K562 (cell line): Measurements from ENCODE around the gene NIM1K. TPM values are rescaled to one million over a fixed set of nuclear protein-coding genes. Genes with fewer than 3 reads are reported as not detected.

Experiments used
- ARNT ChIP-seq, 2 experiments: fragments of 450-650 bp; IDR thresholded peaks; 2 replicates each; pipeline ENCODE4 v1.6.1; 2016; ENCODE audit warnings: mild to moderate bottlenecking in 1 of 2
- ATF1 ChIP-seq, 2 experiments: fragments of 450-650 bp in 1 of 2; IDR thresholded peaks; 2 replicates each; pipeline ENCODE4 v1.6.1; 2016; ENCODE audit warnings: missing compliant biosample characterization in 1 of 2, missing genetic modification characterization in 1 of 2
- CBFA2T3 ChIP-seq: fragments of 450-650 bp; IDR thresholded peaks from 2 replicates; pipeline ENCODE4 v1.6.1; 2017
- CCNT2 ChIP-seq: IDR thresholded peaks from 2 replicates; pipeline ENCODE4 v1.6.1; 2011; ENCODE audit warnings: borderline replicate concordance, low read depth, mild to moderate bottlenecking, moderate library complexity, mixed read lengths, low read length; ENCODE audit not compliant: insufficient read length; ENCODE audit errors: extremely low read depth
- ELF4 ChIP-seq: fragments of 450-650 bp; formaldehyde crosslinking; IDR thresholded peaks from 2 replicates; pipeline ENCODE4 v1.4.0; 2022; ENCODE audit warnings: missing genetic modification characterization
- ERF ChIP-seq: fragments of 450-650 bp; formaldehyde crosslinking; IDR thresholded peaks from 2 replicates; pipeline ENCODE4 v1.4.0; 2020; ENCODE audit warnings: mild to moderate bottlenecking, mixed read lengths
- GABPB2 ChIP-seq: fragments of 250-450 bp; sonication (Bioruptor Pico); conservative IDR thresholded peaks from 2 replicates; pipeline ENCODE4 v1.5.1; 2021; ENCODE audit warnings: mild to moderate bottlenecking
- KDM1A ChIP-seq, 2 experiments: fragments of 450-650 bp; IDR thresholded peaks; 2 replicates each; pipeline ENCODE4 v1.6.1; 2016; ENCODE audit warnings: mild to moderate bottlenecking in 2 of 2
- MTA2 ChIP-seq: fragments of 450-650 bp; IDR thresholded peaks from 2 replicates; pipeline ENCODE4 v1.6.1; 2016; ENCODE audit warnings: low read depth
- NCOA6 ChIP-seq: fragments of 450-650 bp; IDR thresholded peaks from 2 replicates; pipeline ENCODE4 v1.6.1; 2017; ENCODE audit warnings: mild to moderate bottlenecking
- NFE2 ChIP-seq: IDR thresholded peaks from 2 replicates; pipeline ENCODE4 v1.6.1; 2014; ENCODE audit warnings: antibody characterized with exemption, low read depth
- NFRKB ChIP-seq: fragments of 450-650 bp; IDR thresholded peaks from 2 replicates; pipeline ENCODE4 v1.6.1; 2016; ENCODE audit warnings: low read depth
- RREB1 ChIP-seq: fragments of 250-450 bp; sonication (Bioruptor Pico); IDR thresholded peaks from 2 replicates; pipeline ENCODE4 v1.4.0; 2020
- SMAD2 ChIP-seq: fragments of 150-350 bp; IDR thresholded peaks from 2 replicates; pipeline ENCODE4 v1.6.1; 2014; ENCODE audit warnings: low read depth, mild to moderate bottlenecking, low read length
- TAF7 ChIP-seq: fragments of 450-650 bp; IDR thresholded peaks from 2 replicates; pipeline ENCODE4 v1.6.1; 2016; ENCODE audit warnings: missing genetic modification characterization, missing compliant biosample characterization
- TCF3 ChIP-seq: sonication (generic); formaldehyde crosslinking; IDR thresholded peaks from 2 replicates; pipeline ENCODE4 v1.4.0; 2020; ENCODE audit warnings: mild to moderate bottlenecking, missing genetic modification reagents
- TEAD4 ChIP-seq, 2 experiments: sonication (generic) in 1 of 2; formaldehyde crosslinking in 1 of 2; IDR thresholded peaks; 2 replicates each; pipeline versions ENCODE4 v1.6.1 to v1.8.0; 2012 to 2022; ENCODE audit warnings: borderline replicate concordance in 1 of 2, inconsistent platforms in 1 of 2, low read length in 1 of 2, mild to moderate bottlenecking in 1 of 2, missing genetic modification reagents in 1 of 2
- ZKSCAN3 ChIP-seq: fragments of 250-450 bp; sonication (Bioruptor Pico); IDR thresholded peaks from 2 replicates; pipeline ENCODE4 v1.4.0; 2020
- polyA plus RNA-seq, 8 experiments: library from polyadenylated mRNA; depleted of rRNA in 4 of 8; stranded (reverse) in 5 of 8; unstranded in 3 of 8; fragments of >200 nt; fragmentation: Nextera tagmentation in 2 of 8; fragmentation: Illumina TruSeq in 1 of 8; extraction: Ambion mirVana in 2 of 8; extraction: Trizol in 1 of 8; gene quantifications; 2 replicates each; pipeline versions ENCODE4 v1.2.1 to v1.2.3, GENCODE V29; 2011 to 2014; ENCODE audit warnings: inconsistent platforms in 1 of 8, missing spikeins in 1 of 8
- total RNA-seq, 7 experiments: library from RNA; depleted of rRNA in 6 of 7; stranded (reverse); fragments of >200 nt in 6 of 7; fragmentation: Illumina TruSeq in 2 of 7; extraction: Trizol in 2 of 7; gene quantifications; 2 replicates each; pipeline versions ENCODE4 v1.2.1 to v1.2.3, GENCODE V29; 2011 to 2021; ENCODE audit warnings: low replicate concordance in 1 of 7
- TF ChIP-seq, protein P1 (sequence below), 2 experiments: IDR thresholded peaks in 1 of 2; conservative IDR thresholded peaks in 1 of 2; 2 replicates each; pipeline ENCODE4 v1.6.1; 2016; ENCODE audit warnings: low read depth in 2 of 2, mild to moderate bottlenecking in 1 of 2, missing compliant biosample characterization in 1 of 2, missing genetic modification characterization in 1 of 2, moderate library complexity in 1 of 2
- TF ChIP-seq, protein P2 (sequence below): sonication (generic); formaldehyde crosslinking; IDR thresholded peaks from 2 replicates; pipeline ENCODE4 v1.9.0; 2022; ENCODE audit warnings: mild to moderate bottlenecking, missing genetic modification reagents

Gene NIM1K
- total and polyA plus RNA-seq, 9 of the 15 experiments (the other 6 are each of a cell fraction or from before 2014, with no cell fraction given), result 0.03 to 0.34 (median 0.08) TPM; not detected in 3

- TF ChIP-seq CBFA2T3 (peak; percentile 85), NFRKB (no peak), CCNT2 (peak; percentile 39), GABPB2 (CRISPR knock-in tag) (no peak), KDM1A (IDR thresholded peaks at IDR 0.05) (peak; percentile 82 to 87), TCF3 (CRISPR knock-in tag) (peak; percentile 74), NCOA6 (no peak), TEAD4 (IDR thresholded peaks at IDR 0.05; ENCODE audit: low read length) (peak; percentile 57), TEAD4 (CRISPR knock-in tag; IDR thresholded peaks at IDR 0.05; ENCODE audit: borderline replicate concordance) (no peak), RREB1 (CRISPR knock-in tag) (no peak), ARNT (IDR thresholded peaks at IDR 0.05) (no peak), MTA2 (peak; percentile 57; the same call in 1 of the 2 replicates), ZKSCAN3 (no peak), TAF7 (no peak), SMAD2 (no peak), ATF1 (CRISPR knock-in tag; IDR thresholded peaks at IDR 0.05) (no peak), ATF1 (tag; IDR thresholded peaks at IDR 0.05) (no peak), NFE2 (peak; percentile 86), ELF4 (CRISPR knock-in tag) (peak; percentile 5; the same call in 1 of the 2 replicates), ERF (CRISPR knock-in tag) (no peak)
- TF ChIP-seq, protein P1, sequence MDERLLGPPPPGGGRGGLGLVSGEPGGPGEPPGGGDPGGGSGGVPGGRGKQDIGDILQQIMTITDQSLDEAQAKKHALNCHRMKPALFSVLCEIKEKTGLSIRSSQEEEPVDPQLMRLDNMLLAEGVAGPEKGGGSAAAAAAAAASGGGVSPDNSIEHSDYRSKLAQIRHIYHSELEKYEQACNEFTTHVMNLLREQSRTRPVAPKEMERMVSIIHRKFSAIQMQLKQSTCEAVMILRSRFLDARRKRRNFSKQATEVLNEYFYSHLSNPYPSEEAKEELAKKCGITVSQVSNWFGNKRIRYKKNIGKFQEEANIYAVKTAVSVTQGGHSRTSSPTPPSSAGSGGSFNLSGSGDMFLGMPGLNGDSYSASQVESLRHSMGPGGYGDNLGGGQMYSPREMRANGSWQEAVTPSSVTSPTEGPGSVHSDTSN (CRISPR knock-in tag; IDR thresholded peaks at IDR 0.05; ENCODE audit: low read depth), result no peak
- TF ChIP-seq, protein P1 (tag; conservative IDR thresholded peaks at IDR 0.05; ENCODE audit: low read depth), result peak; percentile 71
- TF ChIP-seq, protein P2, sequence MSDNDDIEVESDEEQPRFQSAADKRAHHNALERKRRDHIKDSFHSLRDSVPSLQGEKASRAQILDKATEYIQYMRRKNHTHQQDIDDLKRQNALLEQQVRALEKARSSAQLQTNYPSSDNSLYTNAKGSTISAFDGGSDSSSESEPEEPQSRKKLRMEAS (CRISPR knock-in tag), result no peak
- TF ChIP-seq, all 486 proteins: peak for 40
These were observed 76.3 kb downstream of the NIM1K start (continued) for GRCh38 chr5:43268188-43268820.
